Stromal cell of bone marrow (primary cell): ENCODE results near the gene DES.

Experiments used
- DNase-seq: peaks from one replicate; pipeline ENCODE4 v3.0.0-alpha.2; 2012; ENCODE audit warnings: low read depth

The DES gene

GRCh38 chr2:219453671-219454590 is 35.8 kb downstream of the DES start:
- DNase-seq = no peak

GRCh38 chr2:219455581-219455980 is 37.4 kb downstream of the DES start:
- DNase-seq = no peak

- no peak for DNase-seq
Measured at GRCh38 chr2:219457784-219458369, 39.7 kb downstream of the DES start.

- DNase-seq = no peak
Measured at GRCh38 chr2:219458996-219459395, 40.8 kb downstream of the DES start.

GRCh38 chr2:219459460-219460311 is 41.5 kb downstream of the DES start:
- no peak for DNase-seq

GRCh38 chr2:219460424-219460926 is 42.3 kb downstream of the DES start:
- peak; percentile 50 for DNase-seq

GRCh38 chr2:219461047-219461514 is 42.9 kb downstream of the DES start:
- DNase-seq = no peak

- DNase-seq = no peak
Measured at GRCh38 chr2:219461669-219462068, 43.5 kb downstream of the DES start.

GRCh38 chr2:219462349-219462748 is 44.2 kb downstream of the DES start:
- no peak for DNase-seq

GRCh38 chr2:219464286-219465032 is 46.3 kb downstream of the DES start:
- DNase-seq = no peak

GRCh38 chr2:219465659-219466561 is 47.7 kb downstream of the DES start:
- no peak for DNase-seq

GRCh38 chr2:219466816-219467735 is 48.9 kb downstream of the DES start:
- no peak for DNase-seq

GRCh38 chr2:219467736-219468075 is 49.5 kb downstream of the DES start:
- no peak for DNase-seq

GRCh38 chr2:219468410-219469185 is 50.4 kb downstream of the DES start:
- DNase-seq = no peak

- DNase-seq = peak; percentile 44
Measured at GRCh38 chr2:219469186-219469724, 51.1 kb downstream of the DES start.

GRCh38 chr2:219470429-219470828 is 52.3 kb downstream of the DES start:
- DNase-seq = no peak

GRCh38 chr2:219471476-219472371 is 53.5 kb downstream of the DES start:
- DNase-seq = no peak
